GM08714 (cell line): ENCODE measurements around the gene COX15.
A peak's percentile ranks its signal among the peaks of the same experiment; 100 is the strongest.

ENCODE experiments used
- H3K4me3 ChIP-seq: fragments of 200-500 bp; sonication (Bioruptor generic); 2 replicates; pipeline ENCODE4 v1.5.1; 2014; ENCODE audit warnings: mild to moderate bottlenecking, low read length, inconsistent platforms
- ZNF274 ChIP-seq: IDR thresholded peaks from 2 replicates; pipeline ENCODE4 v1.6.1; 2012; ENCODE audit warnings: mild to moderate bottlenecking, low read depth, low read length

COX15 gene

DNA sequence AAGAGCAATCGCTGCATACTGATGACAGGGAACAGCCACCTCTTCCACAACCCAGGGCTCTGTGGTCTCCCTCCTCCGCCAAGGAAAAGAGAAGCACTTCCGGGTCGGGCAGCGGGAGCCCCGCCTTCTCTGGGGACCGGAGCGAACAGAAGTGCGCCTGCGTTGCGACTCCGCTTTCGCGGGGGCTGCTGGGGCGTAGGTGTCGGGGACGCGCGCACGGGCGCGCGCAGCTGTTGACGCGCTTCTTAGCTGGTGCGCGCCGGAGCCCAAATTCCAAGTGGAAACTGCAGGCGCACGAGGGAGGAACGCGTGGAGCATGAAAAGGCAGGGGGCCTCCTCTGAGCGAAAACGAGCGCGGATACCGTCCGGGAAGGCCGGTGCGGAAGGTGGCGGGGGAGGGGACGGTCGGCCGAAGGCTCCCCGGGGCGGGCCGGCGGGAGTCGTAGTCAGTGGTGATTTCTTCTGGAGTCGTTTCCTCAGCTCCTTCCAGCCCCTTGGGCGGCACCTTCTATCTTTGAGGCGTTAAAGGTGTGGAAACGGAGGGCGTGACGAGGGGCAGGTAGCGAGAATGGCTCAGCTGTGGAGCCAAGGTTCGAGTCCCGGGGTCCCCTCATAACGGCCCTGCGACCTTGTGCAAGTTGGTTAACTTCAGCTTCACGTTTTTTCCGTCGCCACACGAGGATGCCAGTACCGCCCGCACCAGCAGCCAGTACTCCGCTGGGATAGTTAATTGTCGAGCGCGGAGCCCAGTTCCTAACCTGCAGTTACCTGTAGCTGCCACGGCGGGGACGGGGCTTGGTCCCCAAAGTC, at the start of gene COX15, which contains the start of gene CUTC:
COX15 (minus strand) TSS at position 95 of the 810 bp plus-strand sequence; CDS start at position 17, 78 bp downstream.
CUTC (plus strand) TSS at position 202 of the 810 bp plus-strand sequence; CDS start at position 317, 115 bp downstream.
- peak within 1 kb of the TSS; percentile 87 for H3K4me3 ChIP-seq
- no peak for TF ChIP-seq ZNF274

DNA sequence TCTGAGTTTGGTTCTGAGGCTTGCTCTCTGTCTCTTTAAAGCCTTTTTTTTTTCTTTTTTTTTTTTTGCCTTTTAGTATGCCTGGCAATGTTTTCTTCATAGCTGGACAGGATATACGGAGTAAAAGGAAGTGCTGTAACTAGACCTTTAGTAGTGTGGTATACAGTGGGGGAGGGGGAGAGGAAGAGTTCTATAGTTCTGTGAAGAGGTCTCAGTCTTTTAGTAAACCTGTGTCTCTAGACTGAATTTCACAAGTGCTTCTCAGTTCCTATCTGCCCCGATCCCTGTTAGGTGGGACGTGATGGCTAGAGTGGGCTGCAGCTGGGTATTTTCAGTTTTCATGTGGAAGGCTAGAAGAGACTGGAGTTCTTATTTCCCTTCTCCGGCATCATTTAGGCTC, 47.4 kb upstream of the COX15 start:
- no peak overlapping the region for H3K4me3 ChIP-seq

GRCh38 chr10:99777918-99778714, 46.2 kb upstream of the COX15 start:
- H3K4me3 ChIP-seq = no peak overlapping the region
- no peak for TF ChIP-seq ZNF274

More for the DNA sequence above, 47.4 kb upstream of the COX15 start:
- TF ChIP-seq ZNF274 = no peak

DNA sequence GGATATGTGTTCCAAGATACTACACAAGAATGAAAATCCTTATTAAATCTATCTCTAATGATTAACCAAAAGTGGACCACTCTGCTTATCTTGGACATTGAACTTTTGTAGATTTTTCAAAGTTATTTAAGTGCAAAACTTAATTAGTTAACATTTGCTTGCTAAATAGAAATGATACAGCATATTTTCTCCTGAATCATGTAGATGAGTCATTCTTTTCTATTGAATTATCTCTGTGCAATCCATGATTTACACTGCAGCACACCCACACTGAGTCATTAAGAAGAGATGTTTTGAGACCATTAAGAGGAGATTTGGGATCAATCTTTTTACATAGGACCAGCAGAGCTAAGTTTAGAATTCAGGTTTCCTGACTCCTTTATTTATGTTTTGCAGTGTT, 43.9 kb upstream of the COX15 start:
- no peak overlapping the region for H3K4me3 ChIP-seq
- no peak for TF ChIP-seq ZNF274

- H3K4me3 ChIP-seq = no peak overlapping the region
- no peak for TF ChIP-seq ZNF274
Observed at GRCh38 chr10:99770408-99771045, 38.6 kb upstream of the COX15 start.

GRCh38 chr10:99769706-99770105, 37.8 kb upstream of the COX15 start:
- TF ChIP-seq ZNF274 = no peak
- no peak overlapping the region for H3K4me3 ChIP-seq

- H3K4me3 ChIP-seq = no peak overlapping the region
- no peak for TF ChIP-seq ZNF274
Observed at GRCh38 chr10:99768556-99768955, 36.6 kb upstream of the COX15 start.

DNA sequence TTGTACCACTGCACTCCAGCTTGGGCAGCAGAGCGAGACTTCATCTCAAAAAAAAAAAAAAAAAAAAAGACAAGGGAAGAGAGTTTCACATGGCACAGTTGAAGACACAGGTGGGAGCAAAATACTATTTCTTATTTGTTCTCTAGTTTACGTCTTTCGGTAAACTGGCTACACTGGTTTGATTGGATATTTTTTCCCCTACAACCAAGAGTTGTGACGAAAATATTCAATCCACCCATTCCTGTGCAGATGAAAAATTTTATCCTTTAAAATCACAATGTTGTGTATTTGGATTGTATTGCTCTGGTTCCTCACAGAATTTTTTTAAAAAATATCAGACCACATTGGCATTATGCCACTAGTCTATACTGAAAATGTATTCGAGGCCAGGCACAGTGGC, 36.0 kb upstream of the COX15 start:
- H3K4me3 ChIP-seq = no peak overlapping the region
- no peak for TF ChIP-seq ZNF274

DNA sequence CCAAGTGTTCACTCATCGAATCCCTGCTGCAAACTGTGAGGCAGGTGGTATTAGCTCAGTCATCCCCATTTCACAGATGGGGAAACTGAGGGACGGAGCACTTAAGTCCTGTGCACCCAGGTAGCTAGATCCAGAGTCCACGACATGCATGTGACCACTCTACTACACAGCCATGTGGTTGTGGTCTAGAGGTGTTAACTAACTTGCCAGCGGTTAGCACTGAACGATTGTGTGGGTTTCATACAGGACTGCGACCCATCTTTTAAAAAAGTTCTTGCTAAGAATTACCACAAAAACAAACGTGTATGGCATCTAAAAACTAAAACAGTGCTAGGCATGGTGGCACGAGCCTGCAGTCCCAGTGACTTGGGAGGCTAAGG, 34.4 kb upstream of the COX15 start:
- no peak for TF ChIP-seq ZNF274
- no peak overlapping the region for H3K4me3 ChIP-seq

- no peak for TF ChIP-seq ZNF274
- no peak overlapping the region for H3K4me3 ChIP-seq
Observed at GRCh38 chr10:99765672-99766301, 33.9 kb upstream of the COX15 start.

DNA sequence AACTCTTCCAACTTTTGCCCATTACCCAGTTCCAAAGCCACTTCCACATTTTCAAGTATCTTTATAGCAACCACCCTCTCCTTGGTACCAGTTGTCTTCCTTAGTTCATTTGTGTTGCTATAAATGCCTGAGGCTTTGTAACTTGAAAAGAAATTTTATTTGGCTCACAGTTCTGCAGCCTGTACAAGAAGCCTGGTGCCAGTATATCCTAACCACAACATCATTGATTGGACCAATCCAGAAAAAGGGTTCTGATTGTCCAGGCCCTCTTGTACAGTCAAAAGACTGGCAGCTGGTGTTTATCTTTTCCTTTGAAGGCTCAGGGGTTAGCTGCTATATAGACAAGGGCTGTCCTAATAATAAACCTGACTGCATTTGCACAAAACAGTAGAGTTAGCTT, 29.4 kb upstream of the COX15 start:
- TF ChIP-seq ZNF274 = no peak
- no peak overlapping the region for H3K4me3 ChIP-seq

- TF ChIP-seq ZNF274 = no peak
- no peak overlapping the region for H3K4me3 ChIP-seq
Observed at GRCh38 chr10:99760321-99760720, 28.4 kb upstream of the COX15 start.

DNA sequence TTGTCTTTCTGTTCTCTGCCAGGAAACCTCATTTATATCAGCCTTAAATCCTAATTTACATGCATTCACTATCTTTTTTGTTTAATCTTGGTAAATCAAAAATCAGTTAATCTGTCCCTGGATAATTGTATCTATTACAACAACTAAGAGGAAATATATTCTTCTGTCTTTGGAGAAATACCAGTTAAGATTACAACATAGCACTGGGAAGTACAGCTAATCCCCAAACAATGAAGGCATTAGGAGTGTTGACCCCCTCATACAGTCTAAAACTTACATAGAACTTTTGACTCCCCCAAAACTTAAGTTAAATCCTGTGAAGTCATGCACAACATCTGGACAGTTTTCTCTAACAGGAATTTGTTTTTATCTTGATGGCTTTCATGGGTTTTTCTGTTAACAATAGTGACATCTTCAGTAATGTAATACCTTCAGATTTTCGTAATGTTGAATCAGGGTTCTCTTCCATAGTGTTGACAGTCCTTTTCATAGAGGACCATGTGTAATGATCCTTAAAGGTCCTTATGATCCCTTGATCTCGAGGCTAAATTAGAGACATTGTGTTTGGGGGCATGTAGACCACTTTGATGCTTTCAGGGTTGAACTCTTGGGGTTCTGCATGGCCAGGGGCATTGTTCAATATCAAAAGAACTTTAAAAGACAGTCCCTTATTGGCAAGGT, 26.4 kb upstream of the COX15 start:
- no peak overlapping the region for H3K4me3 ChIP-seq
- no peak for TF ChIP-seq ZNF274
